IMR-90 (cell line): ENCODE data around the gene PIGH. TPM values are rescaled to one million over a fixed set of nuclear protein-coding genes. Genes with fewer than 3 reads are reported as not detected.
A peak's percentile ranks its signal among the peaks of the same experiment; 100 is the strongest.

ENCODE experiments used
- ATAC-seq: fragments of 200-7000 bp; cut with Tn5 transposase; 2 replicates; pipeline ENCODE4 v1.9.1; 2020; ENCODE audit warnings: low read depth, mild to moderate bottlenecking, moderate library complexity
- BruUV-seq: library from RNA; stranded (reverse); fragments of 400-500 nt; replicated peaks from 2 replicates; lab custom pipeline; 2021; lab: Mats Ljungman, UMichigan
- CTCF ChIA-PET: fragments of 300-600 bp; formaldehyde crosslinking; extraction: SDS; loops from one replicate; lab custom pipeline; 2021; ENCODE audit warnings: antibody characterized with exemption; lab: Yijun Ruan, JAX
- POLR2A ChIA-PET: fragments of 300-600 bp; sonication (Branson Sonifier 250); formaldehyde crosslinking; loops from one replicate; lab custom pipeline; 2022; ENCODE audit warnings: antibody characterized with exemption; ENCODE audit not compliant: unreplicated experiment; lab: Charles Lee
- DNase-seq: peaks from one replicate; pipeline ENCODE4 v3.0.0; 2013
- H2AFZ ChIP-seq: replicated peaks from 2 replicates; pipeline ENCODE3; 2013; ENCODE audit warnings: low read length, mild to moderate bottlenecking; ENCODE audit not compliant: poor library complexity
- H2AK5ac ChIP-seq: 2 replicates; pipeline ENCODE4 v1.6.1; 2013; ENCODE audit warnings: low read depth, low read length, inconsistent platforms
- H2AK9ac ChIP-seq: replicated peaks from 2 replicates; pipeline ENCODE3; 2013; ENCODE audit warnings: mild to moderate bottlenecking, low read depth, low read length, moderate library complexity; ENCODE audit not compliant: poor library complexity
- H2BK120ac ChIP-seq: 2 replicates; pipeline ENCODE4 v1.6.1; 2013; ENCODE audit warnings: low read depth, low read length, inconsistent platforms
- H2BK15ac ChIP-seq: 3 replicates; pipeline ENCODE4 v1.6.1; 2013; ENCODE audit warnings: low read depth, low read length, inconsistent platforms
- H2BK20ac ChIP-seq: 2 replicates; pipeline ENCODE4 v1.6.1; 2013; ENCODE audit warnings: low read depth, mild to moderate bottlenecking, inconsistent platforms, low read length, moderate library complexity
- H2BK5ac ChIP-seq: 2 replicates; pipeline ENCODE4 v1.6.1; 2013; ENCODE audit warnings: mild to moderate bottlenecking, low read depth, low read length, inconsistent platforms; ENCODE audit not compliant: poor library complexity, severe bottlenecking
- H3K14ac ChIP-seq: replicated peaks from 2 replicates; pipeline ENCODE4 v1.6.1; 2013; ENCODE audit warnings: low read depth, low read length, inconsistent platforms
- H3K18ac ChIP-seq: 2 replicates; pipeline ENCODE4 v1.6.1; 2013; ENCODE audit warnings: low read depth, low read length, control low read depth
- H3K23ac ChIP-seq: 2 replicates; pipeline ENCODE4 v1.6.1; 2013; ENCODE audit warnings: low read depth, low read length, inconsistent platforms
- H3K27ac ChIP-seq: 2 replicates; pipeline ENCODE4 v1.5.1; 2013; ENCODE audit warnings: mild to moderate bottlenecking, control low read depth, low read length; ENCODE audit not compliant: insufficient read depth
- H3K27me3 ChIP-seq: 2 replicates; pipeline ENCODE4 v1.6.1; 2013; ENCODE audit warnings: low read length; ENCODE audit not compliant: control insufficient read depth, insufficient read depth
- H3K36me3 ChIP-seq: 2 replicates; pipeline ENCODE4 v1.6.1; 2013; ENCODE audit warnings: low read length, mixed read lengths; ENCODE audit not compliant: control insufficient read depth, insufficient read depth
- H3K4ac ChIP-seq: 2 replicates; pipeline ENCODE4 v1.6.1; 2013; ENCODE audit warnings: low read depth, low read length, inconsistent platforms
- H3K4me1 ChIP-seq: 2 replicates; pipeline ENCODE4 v1.6.1; 2013; ENCODE audit warnings: low read length, mixed read lengths; ENCODE audit not compliant: control insufficient read depth, insufficient read depth
- H3K4me2 ChIP-seq: 2 replicates; pipeline ENCODE4 v1.6.1; 2013; ENCODE audit warnings: low read depth, mild to moderate bottlenecking, control low read depth, low read length, moderate library complexity
- H3K4me3 ChIP-seq: 2 replicates; pipeline ENCODE4 v1.5.1; 2013; ENCODE audit warnings: low read depth, mild to moderate bottlenecking, control low read depth, low read length, moderate library complexity; ENCODE audit not compliant: insufficient read depth
- H3K56ac ChIP-seq: 2 replicates; pipeline ENCODE4 v1.6.1; 2013; ENCODE audit warnings: low read length, inconsistent platforms; ENCODE audit not compliant: insufficient read depth; ENCODE audit errors: extremely low read depth
- H3K79me1 ChIP-seq, 2 experiments: 2 replicates each; pipeline ENCODE4 v1.6.1; 2013; ENCODE audit warnings: low read length in 2 of 2, inconsistent platforms in 1 of 2, low read depth in 1 of 2
- H3K9ac ChIP-seq: 2 replicates; pipeline ENCODE4 v1.6.1; 2013; ENCODE audit warnings: low read depth, low read length, control low read depth
- H3K9me1 ChIP-seq: 2 replicates; pipeline ENCODE4 v1.6.1; 2013; ENCODE audit warnings: low read length, inconsistent platforms; ENCODE audit not compliant: insufficient read depth
- H3K9me3 ChIP-seq: 2 replicates; pipeline ENCODE4 v1.6.1; 2013; ENCODE audit warnings: low read length; ENCODE audit not compliant: control insufficient read depth, insufficient read depth
- H4K20me1 ChIP-seq: 2 replicates; pipeline ENCODE4 v1.6.1; 2013; ENCODE audit warnings: low read length, inconsistent platforms; ENCODE audit not compliant: insufficient read depth
- H4K5ac ChIP-seq: 2 replicates; pipeline ENCODE4 v1.6.1; 2013; ENCODE audit warnings: mild to moderate bottlenecking, low read depth, low read length, control low read depth
- H4K8ac ChIP-seq, 2 experiments: 2 replicates each; pipeline ENCODE4 v1.6.1; 2013; ENCODE audit warnings: low read depth in 2 of 2, low read length in 2 of 2, control low read depth in 1 of 2, inconsistent platforms in 1 of 2
- H4K91ac ChIP-seq: 2 replicates; pipeline ENCODE4 v1.6.1; 2013; ENCODE audit warnings: low read depth, low read length, inconsistent platforms; ENCODE audit not compliant: insufficient read depth
- ELK1 ChIP-seq: fragments of 150-350 bp; IDR thresholded peaks from 2 replicates; pipeline ENCODE4 v1.6.1; 2016; ENCODE audit warnings: low read depth, mild to moderate bottlenecking, low read length, moderate library complexity, borderline replicate concordance
- MAFK ChIP-seq: IDR thresholded peaks from 2 replicates; pipeline ENCODE4 v1.6.1; 2012; ENCODE audit warnings: low read depth, low read length, improper control_type of control experiment
- MXI1 ChIP-seq: IDR thresholded peaks from 2 replicates; pipeline ENCODE4 v1.6.1; 2012; ENCODE audit warnings: low read depth, mild to moderate bottlenecking, low read length, moderate library complexity, borderline replicate concordance
- NFE2L2 ChIP-seq: fragments of 150-350 bp; IDR thresholded peaks from 2 replicates; pipeline ENCODE4 v1.6.1; 2016; ENCODE audit warnings: low read depth, mild to moderate bottlenecking, low read length
- POLR2A ChIP-seq: IDR thresholded peaks from 2 replicates; pipeline ENCODE4 v1.6.1; 2012; ENCODE audit warnings: mild to moderate bottlenecking, low read depth, low read length
- RCOR1 ChIP-seq: IDR thresholded peaks from 2 replicates; pipeline ENCODE4 v1.6.1; 2012; ENCODE audit warnings: mild to moderate bottlenecking, low read length, improper control_type of control experiment; ENCODE audit not compliant: insufficient replicate concordance
- RFX5 ChIP-seq: IDR thresholded peaks from 2 replicates; pipeline ENCODE4 v1.8.0; 2012; ENCODE audit warnings: low read depth, mild to moderate bottlenecking, low read length, moderate library complexity
- WGBS, 2 experiments: methylation state at CpG; one replicate each; pipeline versions ENCODE4 v1.1.5 to v1.1.7; 2013; ENCODE audit warnings: missing lambda C conversion rate in 2 of 2; ENCODE audit not compliant: insufficient read length in 1 of 2; ENCODE audit errors: extremely low coverage in 2 of 2; 5-methylcytosine and 5-hydroxymethylcytosine counted together
- dilution Hi-C: fragments of 300-500 bp; cut with HindIII; formaldehyde crosslinking; loops from one replicate; pipeline ENCODE4 v1.14.3; 2018; ENCODE audit warnings: low sequenced_read_pairs; ENCODE audit not compliant: unreplicated experiment
- in situ Hi-C: fragments of 300-500 bp; cut with MboI; formaldehyde crosslinking; loops from 3 replicates; pipeline ENCODE4 v1.14.3; 2019; ENCODE audit warnings: low sequenced_read_pairs, inconsistent platforms, mixed read lengths
- intact Hi-C: fragments of 100-400 bp; cut with micrococcal nuclease; formaldehyde crosslinking; loops from 2 replicates; pipeline ENCODE4 v1.10.0; 2022
- polyA plus RNA-seq, 3 experiments: library from polyadenylated mRNA; depleted of rRNA; stranded (reverse); fragments of >200 nt; gene quantifications; 2 replicates each; pipeline ENCODE4 v1.2.3, GENCODE V29; 2012; ENCODE audit warnings: low replicate concordance in 1 of 3
- total RNA-seq: library from RNA; depleted of rRNA; stranded (reverse); fragments of >200 nt; gene quantifications from 2 replicates; pipeline ENCODE4 v1.2.3, GENCODE V29; 2012

PIGH gene
- total and polyA plus RNA-seq, 2 of the 4 experiments (the other 2 are of a cell fraction), result 7.9 to 13.5 TPM

GRCh38 chr14:67622675-67623074 lies 22.6 kb upstream of the PIGH start:
- no peak overlapping the region for H4K91ac ChIP-seq
- ChIA-PET CTCF (interaction anchor here (0.6 to 1.0 kb wide), 2 partner anchors 82 to 526 kb away, joined by 3 to 6 read pairs; no protein-coding TSS in a partner anchor), POLR2A (no interaction called here)
- no peaks in the 10 kb centered on the region for H3K27me3 ChIP-seq
- H2AK5ac ChIP-seq, result no peak overlapping the region
- H2BK120ac ChIP-seq, result no peak overlapping the region
- intact Hi-C loops (no loop called here), in situ Hi-C loops (loop anchor here (5.0 kb wide), 1 partner anchor 45 kb away; no protein-coding TSS in a partner anchor), dilution Hi-C loops (no loop called here)
- no peak overlapping the region for H3K27ac ChIP-seq
- H2AK9ac ChIP-seq, result no peak overlapping the region
- H2BK15ac ChIP-seq, result no peak overlapping the region
- TF ChIP-seq RFX5 (no peak), RCOR1 (no peak), MAFK (peak; percentile 41), NFE2L2 (no peak), ELK1 (no peak), POLR2A (no peak), MXI1 (no peak)
- ATAC-seq (peak; percentile 40), DNase-seq (peak; percentile 85)
- H2AFZ ChIP-seq, result peak overlapping the region; percentile 17
- H3K4me3 ChIP-seq, result no peak overlapping the region
- no peak overlapping the region for H2BK20ac ChIP-seq
- no CpG with 5 or more reads among the region's 4 CpGs for WGBS, 2 experiments
- no peak overlapping the region for H3K14ac ChIP-seq
- no peak overlapping the region for H3K23ac ChIP-seq
- no peaks in the 10 kb centered on the region for H3K36me3 ChIP-seq
- no peaks in the 10 kb centered on the region for H3K9me3 ChIP-seq
- H2BK5ac ChIP-seq, result peak overlapping the region; percentile 6
- no peak overlapping the region for H3K18ac ChIP-seq
- H3K9me1 ChIP-seq, result no peaks in the 10 kb centered on the region
- H4K5ac ChIP-seq, result no peak overlapping the region
- no peak overlapping the region for H3K56ac ChIP-seq
- H3K9ac ChIP-seq, result no peak overlapping the region
- peak overlapping the region in 1 of 2 experiments; percentile 45; a peak in 1 of 4 replicates for H4K8ac ChIP-seq
- H3K4ac ChIP-seq, result no peak overlapping the region
- no TSS peak for BruUV-seq
- peaks cover 3% of the 10 kb centered on the region; the same call in 1 of the 2 replicates for H3K4me1 ChIP-seq
- H3K4me2 ChIP-seq, result peak overlapping the region; percentile 32; the same call in 1 of the 2 replicates
- no peaks in the 10 kb centered on the region for H3K79me1 ChIP-seq
- no peaks in the 10 kb centered on the region for H4K20me1 ChIP-seq
